H9 (cell line): ENCODE results near the gene HAPLN2. TPM values are rescaled to one million over a fixed set of nuclear protein-coding genes. Genes with fewer than 3 reads are reported as not detected.

Experiments used
- DNase-seq: peaks from one replicate; pipeline ENCODE4 v3.0.0-alpha.2; 2017
- H2AFZ ChIP-seq: one replicate; pipeline ENCODE4 v1.6.1; 2013; ENCODE audit warnings: mild to moderate bottlenecking, low read length, control low read depth, moderate library complexity
- H2AK5ac ChIP-seq: 2 replicates; pipeline ENCODE4 v1.6.1; 2013; ENCODE audit warnings: low read length, control low read depth, mixed read lengths; ENCODE audit not compliant: insufficient read length
- H2BK120ac ChIP-seq: one replicate; pipeline ENCODE4 v1.6.1; 2013; ENCODE audit warnings: low read depth, mild to moderate bottlenecking, low read length, control low read depth, inconsistent platforms; ENCODE audit not compliant: poor library complexity, severe bottlenecking
- H2BK12ac ChIP-seq: 2 replicates; pipeline ENCODE4 v1.6.1; 2013; ENCODE audit warnings: low read length, control low read depth, mixed read lengths, low read depth; ENCODE audit not compliant: insufficient read length
- H2BK15ac ChIP-seq: 2 replicates; pipeline ENCODE4 v1.6.1; 2013; ENCODE audit warnings: low read depth, low read length, control low read depth
- H2BK20ac ChIP-seq: one replicate; pipeline ENCODE4 v1.6.1; 2013; ENCODE audit warnings: low read depth, mild to moderate bottlenecking, low read length, control low read depth, inconsistent platforms; ENCODE audit not compliant: poor library complexity, severe bottlenecking
- H2BK5ac ChIP-seq: 2 replicates; pipeline ENCODE4 v1.6.1; 2013; ENCODE audit warnings: low read length, control low read depth, mixed read lengths; ENCODE audit not compliant: insufficient read length
- H3K14ac ChIP-seq: 2 replicates; pipeline ENCODE4 v1.6.1; 2013; ENCODE audit warnings: low read length, control low read depth; ENCODE audit not compliant: insufficient read depth
- H3K18ac ChIP-seq: 2 replicates; pipeline ENCODE4 v1.6.1; 2013; ENCODE audit warnings: low read depth, mild to moderate bottlenecking, mixed read lengths, low read length, control low read depth; ENCODE audit not compliant: insufficient read length
- H3K23ac ChIP-seq: 2 replicates; pipeline ENCODE4 v1.6.1; 2013; ENCODE audit warnings: low read length, control low read depth, mixed read lengths, low read depth; ENCODE audit not compliant: insufficient read length
- H3K23me2 ChIP-seq: 2 replicates; pipeline ENCODE4 v1.6.1; 2013; ENCODE audit warnings: low read depth, mild to moderate bottlenecking, mixed read lengths, low read length, control low read depth; ENCODE audit not compliant: insufficient read length, poor library complexity, severe bottlenecking
- H3K27ac ChIP-seq: 2 replicates; pipeline ENCODE4 v1.5.1; 2013; ENCODE audit warnings: low read length, control low read depth, mixed read lengths, low read depth; ENCODE audit not compliant: insufficient read length
- H3K27me3 ChIP-seq: 2 replicates; pipeline ENCODE4 v1.6.1; 2013; ENCODE audit warnings: low read length, control low read depth, inconsistent platforms; ENCODE audit not compliant: insufficient read depth
- H3K4ac ChIP-seq: 2 replicates; pipeline ENCODE4 v1.6.1; 2013; ENCODE audit warnings: low read depth, mild to moderate bottlenecking, control low read depth, inconsistent platforms, low read length, moderate library complexity
- H3K4me1 ChIP-seq: 2 replicates; pipeline ENCODE4 v1.6.1; 2013; ENCODE audit warnings: low read length, control low read depth, inconsistent platforms; ENCODE audit not compliant: insufficient read depth
- H3K4me2 ChIP-seq: 2 replicates; pipeline ENCODE4 v1.6.1; 2013; ENCODE audit warnings: low read length, control low read depth, mixed read lengths; ENCODE audit not compliant: insufficient read length, insufficient read depth
- H3K56ac ChIP-seq: 2 replicates; pipeline ENCODE4 v1.6.1; 2013; ENCODE audit warnings: low read depth, mild to moderate bottlenecking, mixed read lengths, low read length, control low read depth; ENCODE audit not compliant: insufficient read length
- H3K79me1 ChIP-seq: 2 replicates; pipeline ENCODE4 v1.6.1; 2013; ENCODE audit warnings: low read depth, mild to moderate bottlenecking, moderate library complexity, low read length, control low read depth, inconsistent platforms; ENCODE audit not compliant: insufficient read depth, poor library complexity, severe bottlenecking
- H3K79me2 ChIP-seq: 2 replicates; pipeline ENCODE4 v1.6.1; 2013; ENCODE audit warnings: low read length, control low read depth, inconsistent platforms; ENCODE audit not compliant: insufficient read depth
- H3K9ac ChIP-seq: 2 replicates; pipeline ENCODE4 v1.6.1; 2013; ENCODE audit warnings: low read length, control low read depth, mixed read lengths; ENCODE audit not compliant: insufficient read length; ENCODE audit errors: extremely low read depth
- H3K9me3 ChIP-seq: one replicate; pipeline ENCODE4 v1.6.1; 2013; ENCODE audit warnings: low read depth, low read length, inconsistent platforms; ENCODE audit not compliant: control insufficient read depth
- H3T11ph ChIP-seq: one replicate; pipeline ENCODE4 v1.6.1; 2013; ENCODE audit warnings: mild to moderate bottlenecking, low read length, control low read depth, inconsistent platforms
- H4K20me1 ChIP-seq: one replicate; pipeline ENCODE4 v1.6.1; 2013; ENCODE audit not compliant: control insufficient read depth, insufficient read length, insufficient read depth
- H4K5ac ChIP-seq: 2 replicates; pipeline ENCODE4 v1.6.1; 2013; ENCODE audit warnings: low read depth, mild to moderate bottlenecking, mixed read lengths, low read length, control low read depth; ENCODE audit not compliant: insufficient read length
- H4K8ac ChIP-seq: replicated peaks from 2 replicates; pipeline ENCODE4 v1.6.1; 2013; ENCODE audit warnings: low read length, control low read depth, mixed read lengths, low read depth; ENCODE audit not compliant: insufficient read length
- H4K91ac ChIP-seq: 2 replicates; pipeline ENCODE4 v1.6.1; 2013; ENCODE audit warnings: low read depth, mild to moderate bottlenecking, moderate library complexity, mixed read lengths, low read length, control low read depth; ENCODE audit not compliant: insufficient read length
- H3K27ac Mint-ChIP-seq, 3 experiments: 2 replicates in 2 of 3; 3 replicates in 1 of 3; pipeline ENCODE4 v1.8.0; 2020 to 2021; ENCODE audit warnings: mixed read lengths in 3 of 3, mild to moderate bottlenecking in 1 of 3, moderate library complexity in 1 of 3
- H3K27me3 Mint-ChIP-seq: 2 replicates; pipeline ENCODE4 v1.8.0; 2021; ENCODE audit warnings: low read depth, mild to moderate bottlenecking, moderate library complexity, mixed read lengths
- H3K36me3 Mint-ChIP-seq, 3 experiments: 2 replicates in 2 of 3; 3 replicates in 1 of 3; pipeline ENCODE4 v1.8.0; 2020 to 2021; ENCODE audit warnings: low read depth in 3 of 3, mixed read lengths in 3 of 3; ENCODE audit not compliant: insufficient read depth in 1 of 3
- H3K4me1 Mint-ChIP-seq, 2 experiments: 2 replicates each; pipeline ENCODE4 v1.8.0; 2020; ENCODE audit warnings: mixed read lengths in 2 of 2
- H3K4me3 Mint-ChIP-seq, 2 experiments: 2 replicates in 1 of 2; 3 replicates in 1 of 2; pipeline ENCODE4 v1.8.0; 2020 to 2021; ENCODE audit warnings: mild to moderate bottlenecking in 2 of 2, mixed read lengths in 2 of 2, moderate library complexity in 1 of 2
- H3K9me3 Mint-ChIP-seq, 2 experiments: 2 replicates in 1 of 2; 3 replicates in 1 of 2; pipeline ENCODE4 v1.8.0; 2020; ENCODE audit warnings: mild to moderate bottlenecking in 2 of 2, mixed read lengths in 2 of 2, moderate library complexity in 1 of 2
- CTCF ChIP-seq: fragments of 200-600 bp; sonication (generic); conservative IDR thresholded peaks from 3 replicates; pipeline ENCODE4 v1.8.0; 2021; ENCODE audit warnings: antibody characterized with exemption, mild to moderate bottlenecking
- WGBS: extraction: QIAGEN DNeasy Blood & Tissue Kit; methylation state at CpG from one replicate; pipeline ENCODE4 v1.1.7; 2013; ENCODE audit warnings: missing lambda C conversion rate, low lambda C conversion rate, mixed read lengths; ENCODE audit not compliant: insufficient read length; ENCODE audit errors: extremely low coverage; 5-methylcytosine and 5-hydroxymethylcytosine counted together
- total RNA-seq: library from RNA; stranded (reverse); gene quantifications from 2 replicates; pipeline ENCODE4 v1.2.1, GENCODE V29; 2021

Gene HAPLN2
- total RNA-seq, 1 experiment from 2014 or later: 0.46 TPM

DNA sequence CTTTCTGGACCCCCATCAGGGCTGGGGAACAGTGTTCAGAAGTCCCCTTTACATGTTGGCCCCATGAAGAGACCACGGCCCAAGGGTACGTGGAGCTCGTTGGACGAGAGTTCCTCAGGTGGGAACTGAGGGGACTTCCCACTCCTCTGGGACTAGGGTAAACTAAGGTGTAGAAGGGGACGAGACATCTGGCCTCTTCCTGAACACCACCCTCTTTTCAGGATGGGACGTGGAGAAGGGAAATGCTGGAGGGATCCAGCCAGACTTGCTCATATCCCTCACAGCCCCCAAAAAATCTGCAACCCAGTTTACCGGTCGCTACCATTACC, 25.6 kb upstream of the HAPLN2 start:
- no peak overlapping the region for H2BK15ac ChIP-seq
- H3K9me3 ChIP-seq: no peaks in the 10 kb centered on the region
- no peaks in the 10 kb centered on the region for H3K4me1 ChIP-seq
- peaks cover 16 to 17% of the 10 kb centered on the region in 2 experiments for H3K4me1 Mint-ChIP-seq
- H3T11ph ChIP-seq: no peak overlapping the region
- no peak for TF ChIP-seq CTCF
- H3K27me3 Mint-ChIP-seq: no peaks in the 10 kb centered on the region
- DNase-seq: no peak
- no CpG with 5 or more reads among the region's 8 CpGs for WGBS
- no peak overlapping the region for H4K91ac ChIP-seq
- H3K79me1 ChIP-seq: no peaks in the 10 kb centered on the region
- H2BK120ac ChIP-seq: no peak overlapping the region
- peaks cover 29 to 63% (median 50%) of the 10 kb centered on the region in 3 experiments; a peak in 6 of 7 replicates for H3K36me3 Mint-ChIP-seq
- no peak overlapping the region for H3K56ac ChIP-seq
- peaks cover 2% of the 10 kb centered on the region for H4K20me1 ChIP-seq
- H3K23me2 ChIP-seq: peaks cover 3% of the 10 kb centered on the region
- H2BK20ac ChIP-seq: no peak overlapping the region
- no peaks in the 10 kb centered on the region for H3K9me3 Mint-ChIP-seq
- no peak overlapping the region for H3K23ac ChIP-seq
- no peaks in the 10 kb centered on the region for H3K27me3 ChIP-seq
- H2AFZ ChIP-seq: no peak overlapping the region
- H3K14ac ChIP-seq: no peak overlapping the region
- no peak overlapping the region for H4K5ac ChIP-seq
- no peak overlapping the region for H2AK5ac ChIP-seq
- no peak overlapping the region for H3K4ac ChIP-seq
- H3K27ac ChIP-seq: no peak overlapping the region
- no peaks in the 10 kb centered on the region for H3K79me2 ChIP-seq
- H3K9ac ChIP-seq: no peak overlapping the region
- no peak overlapping the region for H3K27ac Mint-ChIP-seq
- no peak overlapping the region for H3K18ac ChIP-seq
- no peak overlapping the region for H4K8ac ChIP-seq
- H3K4me3 Mint-ChIP-seq: no peak overlapping the region
- no peak overlapping the region for H2BK5ac ChIP-seq
- H3K4me2 ChIP-seq: no peak overlapping the region
- H2BK12ac ChIP-seq: no peak overlapping the region
